HCT116 (cell line): ENCODE results near the gene SARNP. TPM values are rescaled to one million over a fixed set of nuclear protein-coding genes. Genes with fewer than 3 reads are reported as not detected.

ENCODE experiments used
- ATAC-seq: fragments of 200-7000 bp; cut with Tn5 transposase; 2 replicates; pipeline ENCODE4 v1.9.1; 2020; ENCODE audit warnings: mild to moderate bottlenecking, moderate library complexity
- BruUV-seq: library from RNA; stranded (reverse); fragments of 400-500 nt; replicated peaks from 2 replicates; lab custom pipeline; 2021; lab: Mats Ljungman, UMichigan
- CTCF ChIA-PET: fragments of 300-600 bp; sonication (Branson Sonifier 250); formaldehyde crosslinking; loops from one replicate; lab custom pipeline; 2021; ENCODE audit warnings: antibody characterized with exemption; lab: Charles Lee
- POLR2A ChIA-PET: fragments of 300-600, 350-600 bp; sonication (Branson Sonifier 250); formaldehyde crosslinking; loops from one replicate; lab custom pipeline; 2021; ENCODE audit warnings: antibody characterized with exemption; lab: Charles Lee
- RAD21 ChIA-PET, 2 experiments: fragments of 300-600 bp; sonication (Branson Sonifier 250); formaldehyde crosslinking; loops; one replicate each; lab custom pipeline; 2023; ENCODE audit warnings: low total read pairs in 2 of 2; ENCODE audit not compliant: uncharacterized antibody in 2 of 2, unreplicated experiment in 2 of 2, low non-redundant PET in 1 of 2; lab: Charles Lee
- DNase-seq: peaks from one replicate; pipeline ENCODE4 v3.0.0-alpha.2; 2010; ENCODE audit warnings: low read depth, low spot score
- H2AFZ ChIP-seq: fragments of 200-600 bp; shearing (Covaris generic), sonication (generic); 2 replicates; pipeline ENCODE4 v1.6.1; 2017; ENCODE audit warnings: low read depth, mixed run types, mixed read lengths, antibody characterized with exemption, low read length; ENCODE audit not compliant: poor library complexity, severe bottlenecking
- H3K27ac ChIP-seq: 2 replicates; pipeline ENCODE4 v1.5.1; 2012; ENCODE audit warnings: low read depth, low read length
- H3K27me3 ChIP-seq: fragments of 200-600 bp; sonication (generic); 2 replicates; pipeline ENCODE4 v1.6.1; 2016; ENCODE audit warnings: mixed run types, low read length, mixed read lengths; ENCODE audit not compliant: insufficient read depth
- H3K36me3 ChIP-seq, 2 experiments: fragments of 200-500 bp in 1 of 2; fragments of 200-600 bp in 1 of 2; sonication (Bioruptor generic) in 1 of 2; sonication (generic) in 1 of 2; 2 replicates each; pipeline versions ENCODE4 v1.5.1 to v1.6.1; 2014 to 2016; ENCODE audit warnings: low read length in 2 of 2, inconsistent platforms in 1 of 2, mixed read lengths in 1 of 2, mixed run types in 1 of 2; ENCODE audit not compliant: insufficient read depth in 2 of 2, control insufficient read depth in 1 of 2
- H3K4me1 ChIP-seq, 2 experiments: fragments of 200-600 bp in 1 of 2; sonication (generic) in 1 of 2; 2 replicates each; pipeline versions ENCODE4 v1.5.1 to v1.6.1; 2012 to 2017; ENCODE audit warnings: low read length in 2 of 2, inconsistent platforms in 1 of 2, mild to moderate bottlenecking in 1 of 2, mixed read lengths in 1 of 2, mixed run types in 1 of 2, moderate library complexity in 1 of 2; ENCODE audit not compliant: insufficient read depth in 2 of 2, control insufficient read depth in 1 of 2
- H3K4me2 ChIP-seq: fragments of 200-600 bp; sonication (generic); 2 replicates; pipeline ENCODE4 v1.6.1; 2017; ENCODE audit warnings: mixed run types, low read length, mixed read lengths
- H3K4me3 ChIP-seq, 2 experiments: fragments of 200-600 bp in 1 of 2; sonication (generic) in 1 of 2; replicated peaks in 1 of 2; 2 replicates each; pipeline ENCODE4 v1.5.1; 2011 to 2016; ENCODE audit warnings: low read length in 2 of 2, control low read depth in 1 of 2, low read depth in 1 of 2, mild to moderate bottlenecking in 1 of 2, mixed read lengths in 1 of 2, mixed run types in 1 of 2
- H3K79me2 ChIP-seq: fragments of 200-600 bp; sonication (generic); 2 replicates; pipeline ENCODE4 v1.6.1; 2017; ENCODE audit warnings: mild to moderate bottlenecking, mixed run types, low read length, moderate library complexity, mixed read lengths; ENCODE audit not compliant: insufficient read depth
- H3K9ac ChIP-seq: fragments of 200-600 bp; sonication (generic); 2 replicates; pipeline ENCODE4 v1.6.1; 2016; ENCODE audit warnings: low read length, mixed read lengths
- H3K9me2 ChIP-seq: fragments of 200-600 bp; sonication (generic), shearing (Covaris generic); 2 replicates; pipeline ENCODE4 v1.6.1; 2017; ENCODE audit warnings: mixed run types, mild to moderate bottlenecking, moderate library complexity; ENCODE audit not compliant: insufficient read depth
- H3K9me3 ChIP-seq, 2 experiments: fragments of 200-500 bp in 1 of 2; fragments of 200-600 bp in 1 of 2; sonication (Bioruptor generic) in 1 of 2; sonication (generic) in 1 of 2; 2 replicates each; pipeline ENCODE4 v1.6.1; 2014 to 2017; ENCODE audit warnings: low read length in 2 of 2, mixed read lengths in 2 of 2, inconsistent platforms in 1 of 2, low read depth in 1 of 2, mild to moderate bottlenecking in 1 of 2, mixed run types in 1 of 2, moderate library complexity in 1 of 2; ENCODE audit not compliant: control insufficient read depth in 1 of 2, insufficient read depth in 1 of 2
- H4K20me1 ChIP-seq: fragments of 200-600 bp; sonication (generic), shearing (Covaris generic); 2 replicates; pipeline ENCODE4 v1.6.1; 2017; ENCODE audit warnings: mixed run types, mild to moderate bottlenecking, moderate library complexity; ENCODE audit not compliant: insufficient read depth
- CBX3 ChIP-seq: IDR thresholded peaks from 2 replicates; pipeline ENCODE4 v1.6.1; 2012; ENCODE audit warnings: low read depth
- CEBPB ChIP-seq: IDR thresholded peaks from 2 replicates; pipeline ENCODE4 v1.6.1; 2012; ENCODE audit warnings: low read depth
- EGR1 ChIP-seq: IDR thresholded peaks from 2 replicates; pipeline ENCODE4 v1.6.1; 2012; ENCODE audit warnings: low read depth
- ELF1 ChIP-seq: IDR thresholded peaks from 2 replicates; pipeline ENCODE4 v1.6.1; 2012; ENCODE audit warnings: low read depth, borderline replicate concordance
- FOSL1 ChIP-seq: IDR thresholded peaks from 2 replicates; pipeline ENCODE4 v1.6.1; 2012; ENCODE audit warnings: low read depth
- POLR2A ChIP-seq: IDR thresholded peaks from 2 replicates; pipeline ENCODE4 v1.7.0; 2011; ENCODE audit warnings: borderline replicate concordance; ENCODE audit not compliant: insufficient read depth, insufficient read length; ENCODE audit errors: extremely low read depth
- POLR2AphosphoS5 ChIP-seq: IDR thresholded peaks from 2 replicates; pipeline ENCODE4 v1.6.1; 2011; ENCODE audit warnings: mild to moderate bottlenecking, low read depth, low read length, moderate library complexity
- ZFX ChIP-seq: fragments of 450-650 bp; IDR thresholded peaks from 2 replicates; pipeline ENCODE4 v1.6.1; 2017
- ZNF274 ChIP-seq: fragments of 200-500 bp; sonication (Bioruptor generic); IDR thresholded peaks from 2 replicates; pipeline ENCODE4 v1.6.1; 2014; ENCODE audit warnings: mild to moderate bottlenecking, low read depth, low read length, inconsistent platforms
- intact Hi-C: fragments of 100-400 bp; cut with micrococcal nuclease; formaldehyde crosslinking; loops from 2 replicates; pipeline ENCODE4 v1.10.0; 2022
- total RNA-seq: library from RNA; stranded (reverse); gene quantifications from one replicate; pipeline ENCODE4 v1.2.1, GENCODE V29; 2021; ENCODE audit not compliant: unreplicated experiment
- TF ChIP-seq, protein P1 (sequence below), 3 experiments: fragments of 200-600 bp in 1 of 3; sonication (generic) in 1 of 3; IDR thresholded peaks in 2 of 3; conservative IDR thresholded peaks in 1 of 3; 2 replicates each; pipeline ENCODE4 v1.5.1; 2012 to 2017; ENCODE audit warnings: low read depth in 2 of 3, low read length in 2 of 3, antibody characterized with exemption in 1 of 3, borderline replicate concordance in 1 of 3, control low read depth in 1 of 3, mild to moderate bottlenecking in 1 of 3, mixed read lengths in 1 of 3, mixed run types in 1 of 3, moderate library complexity in 1 of 3; ENCODE audit not compliant: insufficient read depth in 1 of 3
- TF ChIP-seq, protein P2 (sequence below): IDR thresholded peaks from 2 replicates; pipeline ENCODE4 v1.6.1; 2012; ENCODE audit warnings: low read depth
- TF ChIP-seq, protein P3 (sequence below): IDR thresholded peaks from 2 replicates; pipeline ENCODE4 v1.6.1; 2012

SARNP gene
- total RNA-seq, 1 experiment from 2014 or later, result 82.4 TPM

DNA sequence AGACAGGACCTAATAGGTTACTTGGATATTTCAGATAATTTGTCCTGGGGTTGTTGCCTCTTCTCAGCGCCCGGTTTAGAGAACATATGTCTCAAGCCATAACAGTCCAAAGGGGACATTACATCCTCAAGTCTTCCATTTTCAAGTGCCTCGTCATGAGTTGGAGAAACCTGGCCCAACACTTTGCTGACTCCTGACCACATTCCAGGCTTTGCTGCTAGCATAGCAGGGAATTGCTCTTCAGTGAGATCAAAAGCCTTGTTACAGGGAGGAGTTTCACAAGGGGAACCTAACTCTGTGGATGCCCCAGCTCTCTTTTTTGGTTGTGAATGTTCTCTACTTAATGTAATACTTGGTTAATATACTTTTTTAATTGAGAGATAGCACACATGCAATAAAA lies 33.4 kb upstream of the SARNP start (continued):
- TF ChIP-seq POLR2AphosphoS5 (no peak), ZFX (no peak), EGR1 (no peak)
- TF ChIP-seq, all 23 proteins: peak for 0

DNA sequence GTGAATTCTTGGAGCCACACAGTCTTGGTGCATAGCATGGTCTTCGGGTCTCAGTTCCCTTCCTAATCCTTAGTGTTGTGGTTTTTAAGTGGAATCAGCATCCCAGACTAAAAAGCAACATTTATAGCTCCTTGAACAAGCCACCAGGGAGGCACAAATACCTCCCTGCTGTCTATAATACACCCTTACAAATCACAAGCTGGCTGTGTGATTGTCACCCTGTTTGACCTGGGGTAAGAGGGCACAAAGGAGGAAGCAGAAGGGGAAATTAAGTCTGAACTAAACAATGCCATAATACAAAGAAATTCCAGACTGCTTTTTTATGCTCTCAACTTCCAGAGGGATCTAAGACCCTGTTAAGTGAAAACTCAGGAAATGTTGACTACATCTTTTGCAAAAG lies 32.9 kb upstream of the SARNP start:
- ChIA-PET RAD21 (no interaction called here), CTCF (no interaction called here), POLR2A (no interaction called here)
- H3K36me3 ChIP-seq, result no peaks in the 10 kb centered on the region
- H3K27me3 ChIP-seq, result no peaks in the 10 kb centered on the region
- intact Hi-C loops, result no loop called here
- no peaks in the 10 kb centered on the region for H3K79me2 ChIP-seq
- TF ChIP-seq CEBPB (no peak), ZNF274 (no peak), CBX3 (no peak), POLR2A (no peak), FOSL1 (no peak), EGR1 (no peak), ELF1 (no peak)
- TF ChIP-seq, protein P1, sequence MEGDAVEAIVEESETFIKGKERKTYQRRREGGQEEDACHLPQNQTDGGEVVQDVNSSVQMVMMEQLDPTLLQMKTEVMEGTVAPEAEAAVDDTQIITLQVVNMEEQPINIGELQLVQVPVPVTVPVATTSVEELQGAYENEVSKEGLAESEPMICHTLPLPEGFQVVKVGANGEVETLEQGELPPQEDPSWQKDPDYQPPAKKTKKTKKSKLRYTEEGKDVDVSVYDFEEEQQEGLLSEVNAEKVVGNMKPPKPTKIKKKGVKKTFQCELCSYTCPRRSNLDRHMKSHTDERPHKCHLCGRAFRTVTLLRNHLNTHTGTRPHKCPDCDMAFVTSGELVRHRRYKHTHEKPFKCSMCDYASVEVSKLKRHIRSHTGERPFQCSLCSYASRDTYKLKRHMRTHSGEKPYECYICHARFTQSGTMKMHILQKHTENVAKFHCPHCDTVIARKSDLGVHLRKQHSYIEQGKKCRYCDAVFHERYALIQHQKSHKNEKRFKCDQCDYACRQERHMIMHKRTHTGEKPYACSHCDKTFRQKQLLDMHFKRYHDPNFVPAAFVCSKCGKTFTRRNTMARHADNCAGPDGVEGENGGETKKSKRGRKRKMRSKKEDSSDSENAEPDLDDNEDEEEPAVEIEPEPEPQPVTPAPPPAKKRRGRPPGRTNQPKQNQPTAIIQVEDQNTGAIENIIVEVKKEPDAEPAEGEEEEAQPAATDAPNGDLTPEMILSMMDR (IDR thresholded peaks at IDR 0.05 in 2 of 3, conservative IDR thresholded peaks at IDR 0.05 in 1 of 3; ENCODE audit: borderline replicate concordance in 1 of 3, insufficient read depth in 1 of 3, low read depth in 2 of 3, low read length in 2 of 3), result no peak
- TF ChIP-seq, protein P2, sequence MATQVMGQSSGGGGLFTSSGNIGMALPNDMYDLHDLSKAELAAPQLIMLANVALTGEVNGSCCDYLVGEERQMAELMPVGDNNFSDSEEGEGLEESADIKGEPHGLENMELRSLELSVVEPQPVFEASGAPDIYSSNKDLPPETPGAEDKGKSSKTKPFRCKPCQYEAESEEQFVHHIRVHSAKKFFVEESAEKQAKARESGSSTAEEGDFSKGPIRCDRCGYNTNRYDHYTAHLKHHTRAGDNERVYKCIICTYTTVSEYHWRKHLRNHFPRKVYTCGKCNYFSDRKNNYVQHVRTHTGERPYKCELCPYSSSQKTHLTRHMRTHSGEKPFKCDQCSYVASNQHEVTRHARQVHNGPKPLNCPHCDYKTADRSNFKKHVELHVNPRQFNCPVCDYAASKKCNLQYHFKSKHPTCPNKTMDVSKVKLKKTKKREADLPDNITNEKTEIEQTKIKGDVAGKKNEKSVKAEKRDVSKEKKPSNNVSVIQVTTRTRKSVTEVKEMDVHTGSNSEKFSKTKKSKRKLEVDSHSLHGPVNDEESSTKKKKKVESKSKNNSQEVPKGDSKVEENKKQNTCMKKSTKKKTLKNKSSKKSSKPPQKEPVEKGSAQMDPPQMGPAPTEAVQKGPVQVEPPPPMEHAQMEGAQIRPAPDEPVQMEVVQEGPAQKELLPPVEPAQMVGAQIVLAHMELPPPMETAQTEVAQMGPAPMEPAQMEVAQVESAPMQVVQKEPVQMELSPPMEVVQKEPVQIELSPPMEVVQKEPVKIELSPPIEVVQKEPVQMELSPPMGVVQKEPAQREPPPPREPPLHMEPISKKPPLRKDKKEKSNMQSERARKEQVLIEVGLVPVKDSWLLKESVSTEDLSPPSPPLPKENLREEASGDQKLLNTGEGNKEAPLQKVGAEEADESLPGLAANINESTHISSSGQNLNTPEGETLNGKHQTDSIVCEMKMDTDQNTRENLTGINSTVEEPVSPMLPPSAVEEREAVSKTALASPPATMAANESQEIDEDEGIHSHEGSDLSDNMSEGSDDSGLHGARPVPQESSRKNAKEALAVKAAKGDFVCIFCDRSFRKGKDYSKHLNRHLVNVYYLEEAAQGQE, result no peak
- TF ChIP-seq, protein P3, sequence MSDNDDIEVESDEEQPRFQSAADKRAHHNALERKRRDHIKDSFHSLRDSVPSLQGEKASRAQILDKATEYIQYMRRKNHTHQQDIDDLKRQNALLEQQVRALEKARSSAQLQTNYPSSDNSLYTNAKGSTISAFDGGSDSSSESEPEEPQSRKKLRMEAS, result no peak
- H3K4me2 ChIP-seq, result no peak overlapping the region
- no peaks in the 10 kb centered on the region for H3K9me2 ChIP-seq
- no peaks in the 10 kb centered on the region for H3K9me3 ChIP-seq
- no peaks in the 10 kb centered on the region for H4K20me1 ChIP-seq
- no TSS peak for BruUV-seq
- H3K4me3 ChIP-seq, result no peak overlapping the region
- no peak for DNase-seq
- no peak overlapping the region for H3K27ac ChIP-seq
- H3K9ac ChIP-seq, result no peak overlapping the region
- no peak overlapping the region for H2AFZ ChIP-seq
- peaks cover 2 to 18% of the 10 kb centered on the region in 2 experiments; a peak in 3 of 4 replicates for H3K4me1 ChIP-seq
- no peak for ATAC-seq
